Central memory CD8-positive, alpha-beta T cell (primary cell): ENCODE results near the gene EEIG2.
"Not testable (repeated sequence)": the region's sequence is repeated elsewhere in the genome, so short reads cannot be mapped to it uniquely, and the experiment has no call there.

Experiments used
- ATAC-seq: fragments of 150-1000 bp; cut with Tn5 transposase; replicated peaks from 2 replicates; pipeline ENCODE4 v1.10.0; 2022; ENCODE audit warnings: mild to moderate bottlenecking, moderate FRiP score, moderate number of reproducible peaks; ENCODE audit not compliant: poor library complexity, severe bottlenecking; ENCODE audit errors: extremely low read depth
- DNase-seq, 2 donors: peaks; one replicate each; pipeline ENCODE4 v3.0.0; 2021; ENCODE audit warnings: low spot score in 2 of 2
- H3K27ac Mint-ChIP-seq: one replicate; pipeline ENCODE4 v1.8.0; 2022; ENCODE audit warnings: low read depth, mild to moderate bottlenecking, moderate library complexity, mixed read lengths
- H3K27me3 Mint-ChIP-seq: one replicate; pipeline ENCODE4 v1.8.0; 2022; ENCODE audit warnings: mixed read lengths
- H3K36me3 Mint-ChIP-seq: one replicate; pipeline ENCODE4 v1.8.0; 2022; ENCODE audit warnings: mild to moderate bottlenecking, moderate library complexity, mixed read lengths; ENCODE audit not compliant: insufficient read depth
- H3K4me1 Mint-ChIP-seq: one replicate; pipeline ENCODE4 v1.8.0; 2022; ENCODE audit warnings: mixed read lengths
- H3K4me3 Mint-ChIP-seq: one replicate; pipeline ENCODE4 v1.8.0; 2022; ENCODE audit warnings: mild to moderate bottlenecking, moderate library complexity, mixed read lengths
- H3K9me3 Mint-ChIP-seq: one replicate; pipeline ENCODE4 v1.8.0; 2022; ENCODE audit warnings: mixed read lengths

The EEIG2 gene

DNA sequence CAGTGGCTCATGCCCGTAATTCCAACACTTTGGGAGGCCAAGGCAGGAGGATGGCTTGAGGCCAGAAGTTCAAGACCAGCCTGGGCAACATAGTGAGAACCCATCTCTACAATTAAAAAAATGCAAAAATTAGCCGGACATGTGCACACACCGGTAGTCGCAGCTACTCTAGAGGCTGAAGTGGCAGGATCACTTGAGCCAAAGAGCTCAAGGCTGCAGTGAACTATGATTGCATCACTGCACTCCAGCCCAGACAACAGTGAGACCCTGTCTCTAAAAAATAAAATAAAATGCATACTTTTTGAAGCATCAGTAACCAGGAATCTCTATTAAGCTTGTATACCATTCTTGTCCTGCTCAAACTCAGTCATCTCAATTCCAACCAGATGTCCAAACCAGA lies 27.2 kb upstream of the EEIG2 start:
- H3K36me3 Mint-ChIP-seq: no peaks in the 10 kb centered on the region
- no peak for DNase-seq
- no peak overlapping the region for H3K4me3 Mint-ChIP-seq
- no peaks in the 10 kb centered on the region for H3K9me3 Mint-ChIP-seq
- H3K27ac Mint-ChIP-seq: no peak overlapping the region
- ATAC-seq: no peak
- peaks cover under 1% of the 10 kb centered on the region for H3K4me1 Mint-ChIP-seq
- peaks cover 28% of the 10 kb centered on the region for H3K27me3 Mint-ChIP-seq

DNA sequence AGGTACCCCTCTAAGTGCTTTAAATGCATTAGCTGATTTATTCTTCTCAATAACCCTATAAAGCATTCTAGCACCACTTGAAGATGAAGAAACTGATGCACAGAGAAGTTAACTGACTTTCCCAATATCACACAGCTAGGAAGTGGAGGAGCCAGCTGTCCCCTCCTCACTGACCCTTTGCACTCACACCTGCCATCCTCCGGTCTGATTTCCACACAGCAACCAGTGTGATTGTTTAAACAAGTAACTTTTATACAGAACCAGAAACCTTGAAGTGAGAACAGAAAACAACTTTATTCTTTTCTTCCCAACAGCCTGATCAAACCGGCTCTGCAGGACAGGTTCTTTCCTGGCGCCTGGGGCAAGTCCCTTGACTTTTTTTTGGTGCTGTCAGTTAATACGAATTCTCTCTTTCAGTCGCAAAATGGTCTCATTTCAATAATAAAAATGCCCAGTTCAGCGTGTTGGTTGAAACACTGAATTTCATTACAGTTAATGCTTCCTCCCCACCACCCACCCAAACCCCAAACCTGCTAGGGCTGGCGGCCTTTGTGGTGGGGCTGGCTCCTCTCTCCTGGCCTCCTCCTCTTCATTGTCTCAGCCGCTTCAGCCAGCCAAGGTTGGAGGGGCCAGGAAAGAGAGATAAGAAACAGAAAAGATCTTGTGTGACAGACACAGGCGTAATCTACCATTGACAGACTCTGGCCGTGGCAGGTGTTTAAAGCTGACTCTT lies 26.4 kb upstream of the EEIG2 start:
- no peaks in the 10 kb centered on the region for H3K36me3 Mint-ChIP-seq
- no peak overlapping the region for H3K4me3 Mint-ChIP-seq
- H3K27me3 Mint-ChIP-seq: peaks cover 36% of the 10 kb centered on the region
- peak overlapping the region; percentile 38 for H3K27ac Mint-ChIP-seq
- no peaks in the 10 kb centered on the region for H3K9me3 Mint-ChIP-seq
- peaks cover 6% of the 10 kb centered on the region for H3K4me1 Mint-ChIP-seq
- ATAC-seq (no peak), DNase-seq (no peak)

DNA sequence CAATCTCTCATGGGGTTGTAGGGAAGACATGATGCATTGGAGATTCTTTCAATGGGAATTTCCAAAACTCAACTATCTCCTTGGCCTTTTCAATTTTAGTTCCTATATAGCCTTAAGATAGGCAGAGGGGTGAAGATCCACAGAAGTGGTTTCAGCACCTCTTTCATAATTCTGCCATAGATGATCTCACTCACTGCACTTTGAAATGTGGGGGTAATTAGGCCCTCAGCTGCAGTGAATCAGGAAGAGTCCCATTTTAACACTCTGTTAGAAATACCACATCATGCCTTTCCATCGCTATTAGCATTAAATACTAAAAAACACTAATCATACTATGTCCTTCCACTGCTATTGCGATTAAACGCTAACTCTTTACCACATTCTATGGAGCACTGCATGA lies 25.1 kb upstream of the EEIG2 start:
- H3K36me3 Mint-ChIP-seq: no peaks in the 10 kb centered on the region
- no peak overlapping the region for H3K4me3 Mint-ChIP-seq
- DNase-seq (no peak), ATAC-seq (no peak)
- H3K4me1 Mint-ChIP-seq: peaks cover 6% of the 10 kb centered on the region
- H3K9me3 Mint-ChIP-seq: no peaks in the 10 kb centered on the region
- no peak overlapping the region for H3K27ac Mint-ChIP-seq
- peaks cover 48% of the 10 kb centered on the region for H3K27me3 Mint-ChIP-seq

DNA sequence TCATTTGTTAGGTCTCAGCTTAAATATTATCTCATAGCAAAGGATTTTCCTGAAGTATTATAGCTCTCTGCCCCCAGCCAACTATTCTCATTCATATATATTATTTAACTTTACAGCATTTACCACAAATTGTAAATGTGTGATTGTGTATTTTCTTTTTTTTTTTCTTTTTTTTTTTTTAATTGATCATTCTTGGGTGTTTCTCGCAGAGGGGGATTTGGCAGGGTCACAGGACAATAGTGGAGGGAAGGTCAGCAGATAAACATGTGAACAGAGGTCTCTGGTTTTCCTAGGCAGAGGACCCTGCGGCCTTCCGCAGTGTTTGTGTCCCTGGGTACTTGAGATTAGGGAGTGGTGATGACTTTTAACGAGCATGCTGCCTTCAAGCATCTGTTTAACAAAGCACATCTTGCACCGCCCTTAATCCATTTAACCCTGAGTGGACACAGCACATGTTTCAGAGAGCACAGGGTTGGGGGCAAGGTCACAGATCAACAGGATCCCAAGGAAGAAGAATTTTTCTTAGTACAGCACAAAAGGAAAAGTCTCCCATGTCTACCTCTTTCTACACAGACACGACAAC lies 24.5 kb upstream of the EEIG2 start:
- not testable (repeated sequence) for H3K4me3 Mint-ChIP-seq, H3K36me3 Mint-ChIP-seq, H3K27ac Mint-ChIP-seq, H3K9me3 Mint-ChIP-seq, ATAC-seq, H3K4me1 Mint-ChIP-seq, DNase-seq
- H3K27me3 Mint-ChIP-seq: peaks cover 54% of the 10 kb centered on the region

DNA sequence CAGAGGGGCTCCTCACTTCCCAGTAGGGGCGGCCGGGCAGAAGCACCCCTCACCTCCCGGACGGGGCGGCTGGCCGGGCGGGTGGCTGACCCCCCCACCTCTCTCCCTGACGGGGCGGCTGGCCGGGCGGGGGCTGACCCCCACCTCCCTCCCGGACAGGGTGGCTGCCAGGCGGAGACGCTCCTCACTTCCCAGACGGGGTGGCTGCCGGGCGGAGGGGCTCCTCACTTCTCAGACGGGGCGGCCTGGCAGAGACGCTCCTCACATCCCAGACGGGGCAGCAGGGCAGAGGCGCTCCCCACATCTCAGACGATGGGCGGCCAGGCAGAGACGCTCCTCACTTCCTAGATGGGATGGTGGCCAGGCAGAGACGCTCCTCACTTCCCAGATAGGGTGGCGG lies 23.9 kb upstream of the EEIG2 start:
- not testable (repeated sequence) for H3K4me1 Mint-ChIP-seq, H3K9me3 Mint-ChIP-seq, DNase-seq, ATAC-seq, H3K36me3 Mint-ChIP-seq, H3K4me3 Mint-ChIP-seq, H3K27ac Mint-ChIP-seq
- H3K27me3 Mint-ChIP-seq: peaks cover 60% of the 10 kb centered on the region

DNA sequence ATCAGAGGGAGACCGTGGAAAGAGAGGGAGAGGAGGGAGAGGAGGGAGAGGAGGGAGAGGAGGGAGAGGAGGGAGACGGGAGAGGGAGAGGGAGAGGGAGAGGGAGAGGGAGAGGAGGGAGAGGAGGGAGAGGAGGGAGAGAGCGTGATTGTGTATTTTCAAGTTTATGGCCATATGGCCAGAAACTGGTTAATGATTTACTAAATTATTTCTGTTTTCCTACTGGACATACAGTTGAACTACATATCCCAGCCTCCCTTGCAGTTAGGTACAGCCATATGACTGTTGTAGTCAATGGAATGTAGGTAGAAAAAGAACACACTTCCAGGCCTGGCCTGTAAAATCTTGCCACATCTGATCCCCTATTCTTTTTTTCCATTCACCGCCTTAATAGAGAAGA lies 23.1 kb upstream of the EEIG2 start:
- ATAC-seq, H3K9me3 Mint-ChIP-seq, H3K27ac Mint-ChIP-seq, DNase-seq, H3K36me3 Mint-ChIP-seq, H3K4me1 Mint-ChIP-seq, H3K4me3 Mint-ChIP-seq: not testable (repeated sequence)
- H3K27me3 Mint-ChIP-seq: peaks cover 66% of the 10 kb centered on the region

DNA sequence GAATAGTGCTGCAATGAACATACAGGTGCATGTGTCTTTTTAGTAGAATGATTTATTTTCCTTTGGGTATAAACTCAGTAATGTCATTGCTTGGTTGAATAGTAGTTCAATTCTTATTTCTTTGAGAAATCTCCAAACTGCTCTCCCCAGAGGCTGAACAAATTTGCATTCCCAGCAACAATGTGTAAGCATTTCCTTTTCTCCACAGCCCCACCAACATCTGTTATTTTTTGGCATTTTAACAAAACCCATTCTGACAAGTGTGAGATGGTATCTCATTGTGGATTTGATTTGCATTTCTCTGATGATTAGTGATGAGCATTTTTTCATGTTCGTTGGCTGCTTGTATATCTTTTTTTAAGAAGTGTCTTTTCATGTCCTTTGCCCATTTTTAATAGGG lies 21.9 kb upstream of the EEIG2 start:
- Mint-ChIP-seq H3K36me3 (no peaks in the 10 kb centered on the region), H3K27ac (no peak overlapping the region), H3K4me3 (no peak overlapping the region), H3K9me3 (no peaks in the 10 kb centered on the region), H3K4me1 (peaks cover 6% of the 10 kb centered on the region), H3K27me3 (peaks cover 78% of the 10 kb centered on the region)
- no peak for ATAC-seq
- DNase-seq: no peak

DNA sequence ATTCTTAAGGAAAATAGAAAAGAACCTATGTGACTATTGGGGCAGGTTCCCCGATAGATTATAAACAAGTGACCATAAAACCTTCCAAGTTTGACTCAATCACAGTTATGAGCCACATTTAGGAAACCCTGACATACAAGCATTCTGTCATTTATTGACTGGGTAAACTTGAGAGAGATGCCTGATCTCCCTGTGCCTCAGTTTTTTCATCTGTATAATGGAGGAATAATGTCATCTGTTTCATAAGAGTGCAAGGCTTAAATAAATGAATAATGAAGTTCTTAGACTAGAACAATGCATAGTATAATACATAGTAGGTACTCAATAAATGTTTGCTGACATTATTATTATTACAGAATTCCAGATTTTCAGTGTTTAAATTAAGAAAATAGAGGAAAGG lies 18.9 kb upstream of the EEIG2 start:
- no peak for DNase-seq
- no peak overlapping the region for H3K27ac Mint-ChIP-seq
- no peak for ATAC-seq
- no peaks in the 10 kb centered on the region for H3K9me3 Mint-ChIP-seq
- H3K4me3 Mint-ChIP-seq: no peak overlapping the region
- H3K36me3 Mint-ChIP-seq: peaks cover 2% of the 10 kb centered on the region
- H3K4me1 Mint-ChIP-seq: peaks cover 6% of the 10 kb centered on the region
- peaks cover 86% of the 10 kb centered on the region for H3K27me3 Mint-ChIP-seq

DNA sequence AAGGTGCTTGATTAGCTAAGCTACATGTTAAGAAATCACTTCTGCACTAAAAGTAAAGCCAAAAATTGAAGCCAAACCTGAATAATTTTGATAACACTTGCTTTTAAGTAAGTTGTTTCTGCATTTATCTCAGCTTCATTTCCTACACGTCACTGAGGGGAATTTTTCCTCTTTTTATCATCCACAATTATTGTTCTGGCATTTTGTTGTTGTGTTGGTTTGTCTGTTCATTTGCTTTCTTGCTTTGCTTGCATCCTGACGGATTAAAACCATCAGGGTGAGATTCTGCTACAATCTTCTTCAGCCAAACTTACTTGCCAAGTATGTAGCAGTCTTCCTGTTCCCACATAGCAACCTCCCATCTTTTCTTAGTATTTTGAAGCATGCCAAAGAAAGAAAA lies 18.0 kb upstream of the EEIG2 start:
- no peak for DNase-seq
- no peak overlapping the region for H3K27ac Mint-ChIP-seq
- H3K36me3 Mint-ChIP-seq: peaks cover 2% of the 10 kb centered on the region
- H3K4me1 Mint-ChIP-seq: peaks cover 6% of the 10 kb centered on the region
- no peak overlapping the region for H3K4me3 Mint-ChIP-seq
- no peaks in the 10 kb centered on the region for H3K9me3 Mint-ChIP-seq
- peaks cover 80% of the 10 kb centered on the region for H3K27me3 Mint-ChIP-seq
- ATAC-seq: no peak

DNA sequence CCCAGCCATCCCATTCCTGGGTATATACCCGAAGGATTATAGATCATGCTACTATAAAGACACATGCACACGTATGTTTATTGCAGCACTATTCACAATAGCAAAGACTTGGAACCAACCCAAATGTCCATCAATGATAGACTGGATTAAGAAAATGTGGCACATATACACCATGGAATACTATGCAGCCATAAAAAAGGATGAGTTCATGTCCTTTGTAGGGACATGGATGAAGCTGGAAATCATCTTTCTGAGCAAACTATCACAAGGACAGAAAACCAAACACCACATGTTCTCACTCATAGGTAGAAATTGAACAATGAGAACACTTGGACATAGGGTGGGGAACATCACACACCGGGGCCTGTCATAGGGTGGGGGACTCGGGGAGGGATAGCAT lies 12.4 kb upstream of the EEIG2 start:
- not testable (repeated sequence) for DNase-seq, H3K4me1 Mint-ChIP-seq, H3K9me3 Mint-ChIP-seq, H3K4me3 Mint-ChIP-seq, ATAC-seq, H3K27ac Mint-ChIP-seq, H3K36me3 Mint-ChIP-seq
- peaks cover 26% of the 10 kb centered on the region for H3K27me3 Mint-ChIP-seq

DNA sequence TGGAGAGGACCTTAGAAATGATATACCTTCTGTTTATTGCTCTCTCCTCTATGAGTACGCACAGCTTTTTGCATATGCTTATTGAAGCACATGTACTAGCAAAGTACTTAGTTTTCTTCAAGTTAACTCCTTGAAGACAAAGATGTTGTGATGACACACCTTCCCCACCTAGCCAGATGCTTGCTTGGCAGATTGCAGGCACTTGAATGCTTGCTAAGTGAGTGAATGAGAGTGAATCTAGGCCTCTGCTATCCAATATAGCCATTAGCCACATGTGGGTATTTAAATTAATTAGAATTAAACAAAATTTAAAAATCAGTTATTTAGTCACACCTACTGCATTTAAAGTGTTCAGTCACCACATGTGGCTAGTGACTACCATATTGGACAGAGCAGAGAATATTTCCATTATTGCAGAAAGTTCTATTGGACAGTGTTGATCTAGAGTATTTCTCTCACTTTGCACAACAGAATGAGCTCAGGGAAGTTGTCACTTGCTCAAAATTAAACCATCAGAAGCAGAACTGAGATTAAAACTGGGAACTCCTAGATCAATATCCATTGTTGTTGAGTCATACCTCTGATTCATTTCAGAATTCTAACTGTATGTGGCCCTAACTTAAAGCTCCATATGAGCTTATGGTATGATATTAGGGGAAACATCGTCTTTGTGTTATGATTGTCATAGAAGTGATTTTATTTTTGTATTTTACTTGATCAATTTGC lies 8.6 kb upstream of the EEIG2 start:
- H3K9me3 Mint-ChIP-seq: no peaks in the 10 kb centered on the region
- no peak overlapping the region for H3K4me3 Mint-ChIP-seq
- no peak overlapping the region for H3K27ac Mint-ChIP-seq
- DNase-seq (no peak), ATAC-seq (no peak)
- H3K36me3 Mint-ChIP-seq: no peaks in the 10 kb centered on the region
- H3K27me3 Mint-ChIP-seq: no peaks in the 10 kb centered on the region
- no peaks in the 10 kb centered on the region for H3K4me1 Mint-ChIP-seq

DNA sequence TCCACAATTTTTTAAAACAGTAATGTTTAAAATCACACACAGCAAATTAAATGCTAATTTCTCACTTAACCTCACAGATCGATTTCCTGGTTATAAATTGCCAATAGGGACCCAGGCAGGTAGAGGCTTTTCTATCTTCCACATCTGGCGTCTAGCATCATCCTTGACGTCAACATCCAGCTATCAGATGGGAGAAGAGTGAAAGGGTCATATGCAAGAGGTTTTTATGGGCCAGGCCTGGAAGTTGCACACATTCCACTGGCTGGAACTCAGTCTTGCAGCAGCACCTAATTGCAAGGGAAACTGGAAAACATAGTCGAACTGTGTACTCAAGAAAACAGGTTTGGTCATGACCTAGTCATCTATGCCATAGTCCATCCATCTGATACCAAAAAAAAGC lies 6.0 kb upstream of the EEIG2 start:
- Mint-ChIP-seq H3K27me3 (no peaks in the 10 kb centered on the region), H3K9me3 (no peaks in the 10 kb centered on the region), H3K4me1 (no peaks in the 10 kb centered on the region), H3K36me3 (no peaks in the 10 kb centered on the region), H3K27ac (no peak overlapping the region), H3K4me3 (no peak overlapping the region)
- ATAC-seq: no peak
- no peak for DNase-seq
